OCI-LY7 (cell line): ENCODE results near the gene TMPRSS11E.

Source experiments
- CTCF ChIP-seq: fragments of 200-600 bp; sonication (generic); conservative IDR thresholded peaks from 2 replicates; pipeline ENCODE4 v1.5.1; 2014; ENCODE audit warnings: mild to moderate bottlenecking, antibody characterized with exemption, low read length, moderate library complexity, mixed read lengths
- EZH2phosphoT487 ChIP-seq: fragments of 200-600 bp; sonication (generic); IDR thresholded peaks from 2 replicates; pipeline ENCODE4 v1.6.1; 2018; ENCODE audit warnings: low read depth, borderline replicate concordance, mild to moderate bottlenecking, mixed run types, antibody characterized with exemption, low read length, moderate library complexity, mixed read lengths

- TF ChIP-seq CTCF, result no peak
- TF ChIP-seq EZH2phosphoT487, result no peak
Observed at GRCh38 chr4:68434836-68435235, 12.4 kb upstream of the TMPRSS11E start.
